GM06990 (cell line): ENCODE data around the gene LRP1B.

Source experiments
- DNase-seq: peaks from one replicate; pipeline ENCODE4 v3.0.0-alpha.2; 2011; ENCODE audit not compliant: insufficient read length; ENCODE audit errors: extremely low read depth
- H3K27me3 ChIP-seq: replicated peaks from 2 replicates; pipeline ENCODE4 v1.6.0; 2011; ENCODE audit warnings: low read length; ENCODE audit not compliant: control insufficient read depth, insufficient read depth
- H3K36me3 ChIP-seq: 2 replicates; pipeline ENCODE4 v1.5.1; 2011; ENCODE audit warnings: low read length; ENCODE audit not compliant: control insufficient read depth, insufficient read depth
- H3K4me3 ChIP-seq: replicated peaks from 2 replicates; pipeline ENCODE4 v1.5.1; 2011; ENCODE audit warnings: low read depth, mild to moderate bottlenecking, control low read depth, low read length
- TF ChIP-seq, protein P1 (sequence below): IDR thresholded peaks from 2 replicates; pipeline ENCODE4 v1.5.1; 2011; ENCODE audit warnings: low read length, control low read depth, mild to moderate bottlenecking, inconsistent platforms; ENCODE audit not compliant: insufficient read depth, poor library complexity, severe bottlenecking

Gene LRP1B

GRCh38 chr2:140701726-140702125 lies 1429.1 kb downstream of the LRP1B start:
- TF ChIP-seq, protein P1, sequence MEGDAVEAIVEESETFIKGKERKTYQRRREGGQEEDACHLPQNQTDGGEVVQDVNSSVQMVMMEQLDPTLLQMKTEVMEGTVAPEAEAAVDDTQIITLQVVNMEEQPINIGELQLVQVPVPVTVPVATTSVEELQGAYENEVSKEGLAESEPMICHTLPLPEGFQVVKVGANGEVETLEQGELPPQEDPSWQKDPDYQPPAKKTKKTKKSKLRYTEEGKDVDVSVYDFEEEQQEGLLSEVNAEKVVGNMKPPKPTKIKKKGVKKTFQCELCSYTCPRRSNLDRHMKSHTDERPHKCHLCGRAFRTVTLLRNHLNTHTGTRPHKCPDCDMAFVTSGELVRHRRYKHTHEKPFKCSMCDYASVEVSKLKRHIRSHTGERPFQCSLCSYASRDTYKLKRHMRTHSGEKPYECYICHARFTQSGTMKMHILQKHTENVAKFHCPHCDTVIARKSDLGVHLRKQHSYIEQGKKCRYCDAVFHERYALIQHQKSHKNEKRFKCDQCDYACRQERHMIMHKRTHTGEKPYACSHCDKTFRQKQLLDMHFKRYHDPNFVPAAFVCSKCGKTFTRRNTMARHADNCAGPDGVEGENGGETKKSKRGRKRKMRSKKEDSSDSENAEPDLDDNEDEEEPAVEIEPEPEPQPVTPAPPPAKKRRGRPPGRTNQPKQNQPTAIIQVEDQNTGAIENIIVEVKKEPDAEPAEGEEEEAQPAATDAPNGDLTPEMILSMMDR, result no peak

GRCh38 chr2:140698636-140699035 lies 1432.2 kb downstream of the LRP1B start:
- Histone ChIP-seq H3K27me3 (no peaks in the 10 kb centered on the region), H3K4me3 (no peak overlapping the region), H3K36me3 (no peaks in the 10 kb centered on the region)
- TF ChIP-seq, protein P1, result no peak
- no peak for DNase-seq

More at GRCh38 chr2:140701726-140702125, 1429.1 kb downstream of the LRP1B start:
- H3K36me3 ChIP-seq, result no peaks in the 10 kb centered on the region
- DNase-seq, result no peak
- no peaks in the 10 kb centered on the region for H3K27me3 ChIP-seq
- H3K4me3 ChIP-seq, result no peak overlapping the region

GRCh38 chr2:140696449-140696848 lies 1434.4 kb downstream of the LRP1B start:
- no peak for DNase-seq
- TF ChIP-seq, protein P1, result no peak
- no peak overlapping the region for H3K4me3 ChIP-seq

DNA sequence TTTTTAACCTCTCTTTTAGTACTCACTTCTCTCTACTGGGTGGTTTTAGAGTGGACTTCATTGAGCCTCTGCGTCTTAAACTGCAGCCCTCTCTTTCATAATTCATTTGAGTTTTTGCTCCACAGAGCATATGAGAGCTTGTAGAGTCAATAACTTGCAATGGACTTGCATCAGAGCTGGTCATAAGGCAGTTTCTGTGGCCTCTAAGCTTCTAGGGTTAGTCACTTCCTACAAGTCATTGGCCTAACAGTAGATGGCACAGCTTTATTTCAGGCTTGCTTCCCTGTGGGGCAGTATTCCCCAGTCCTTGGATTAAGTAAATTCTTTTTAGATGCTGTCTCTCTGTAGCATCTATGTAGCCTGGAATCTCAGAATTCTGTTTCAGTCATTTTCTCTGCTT lies 1435.7 kb downstream of the LRP1B start:
- H3K27me3 ChIP-seq, result no peaks in the 10 kb centered on the region
- DNase-seq, result no peak
- TF ChIP-seq, protein P1, result no peak
- no peak overlapping the region for H3K4me3 ChIP-seq
- H3K36me3 ChIP-seq, result no peaks in the 10 kb centered on the region

More at GRCh38 chr2:140696449-140696848, 1434.4 kb downstream of the LRP1B start:
- Histone ChIP-seq H3K27me3 (no peaks in the 10 kb centered on the region), H3K36me3 (no peaks in the 10 kb centered on the region)

DNA sequence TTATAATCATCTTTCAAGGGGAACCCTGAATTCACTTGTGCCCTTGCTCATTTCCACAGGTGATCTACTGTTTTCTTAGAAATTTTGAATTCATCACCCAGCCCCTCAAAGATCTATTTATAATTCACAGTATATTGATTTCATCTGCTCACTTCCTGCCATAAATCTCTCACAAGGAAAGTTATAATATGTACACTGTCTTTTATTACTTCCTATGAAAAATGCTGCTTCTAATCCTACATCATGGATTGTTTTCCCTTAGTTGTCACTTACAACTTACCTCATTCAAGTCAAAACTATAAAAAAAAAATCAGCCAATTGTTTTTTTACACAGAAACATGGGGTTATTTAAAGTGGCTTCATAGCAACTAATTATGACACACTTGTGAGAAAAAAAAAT lies 1443.0 kb downstream of the LRP1B start:
- Histone ChIP-seq H3K36me3 (no peaks in the 10 kb centered on the region), H3K4me3 (no peak overlapping the region), H3K27me3 (no peaks in the 10 kb centered on the region)
- TF ChIP-seq, protein P1, result no peak
- no peak for DNase-seq

- Histone ChIP-seq H3K4me3 (no peak overlapping the region), H3K36me3 (no peaks in the 10 kb centered on the region), H3K27me3 (no peaks in the 10 kb centered on the region)
- TF ChIP-seq, protein P1, result no peak
- no peak for DNase-seq
Measured at GRCh38 chr2:140683658-140684057, 1447.2 kb downstream of the LRP1B start.
